Activated T-helper 17 cell treated with anti-CD3 and anti-CD28 coated beads, Interleukin-2, amount 50 U/mL, for 72 hours (primary cell): ENCODE data around the gene SYPL2. TPM values are rescaled to one million over a fixed set of nuclear protein-coding genes. Genes with fewer than 3 reads are reported as not detected.
A peak's percentile ranks its signal among the peaks of the same experiment; 100 is the strongest.

Source experiments
- ATAC-seq: fragments of 150-1000 bp; cut with Tn5 transposase; replicated peaks from 2 replicates; pipeline ENCODE4 v1.10.0; 2021; ENCODE audit warnings: mild to moderate bottlenecking, moderate library complexity
- H3K27ac Mint-ChIP-seq: one replicate; pipeline ENCODE4 v1.8.0; 2022; ENCODE audit warnings: mixed read lengths
- H3K27me3 Mint-ChIP-seq: one replicate; pipeline ENCODE4 v1.8.0; 2022; ENCODE audit warnings: mixed read lengths
- H3K36me3 Mint-ChIP-seq: one replicate; pipeline ENCODE4 v1.8.0; 2022; ENCODE audit warnings: low read depth, mild to moderate bottlenecking, mixed read lengths
- H3K4me1 Mint-ChIP-seq: one replicate; pipeline ENCODE4 v1.8.0; 2022; ENCODE audit warnings: mixed read lengths
- H3K4me3 Mint-ChIP-seq: one replicate; pipeline ENCODE4 v1.8.0; 2022; ENCODE audit warnings: mild to moderate bottlenecking, mixed read lengths
- H3K9me3 Mint-ChIP-seq: one replicate; pipeline ENCODE4 v1.8.0; 2022; ENCODE audit warnings: mixed read lengths
- total RNA-seq, 2 donors: library from RNA; stranded (reverse); gene quantifications; one replicate each; pipeline ENCODE4 v1.2.3, GENCODE V29; 2022

SYPL2 gene
- total RNA-seq, 2 donors from 2014 or later = not detected

GRCh38 chr1:109492779-109493178, 26.4 kb downstream of the SYPL2 start:
- Mint-ChIP-seq H3K4me1 (peaks cover 12% of the 10 kb centered on the region), H3K27ac (peak overlapping the region; percentile 17), H3K27me3 (no peaks in the 10 kb centered on the region), H3K9me3 (no peaks in the 10 kb centered on the region), H3K36me3 (peaks cover 52% of the 10 kb centered on the region), H3K4me3 (no peak overlapping the region)
- no peak for ATAC-seq

- no peaks in the 10 kb centered on the region for H3K9me3 Mint-ChIP-seq
- no peak overlapping the region for H3K27ac Mint-ChIP-seq
- peaks cover 12% of the 10 kb centered on the region for H3K4me1 Mint-ChIP-seq
- H3K4me3 Mint-ChIP-seq = peak overlapping the region; percentile 95
- H3K27me3 Mint-ChIP-seq = no peaks in the 10 kb centered on the region
- H3K36me3 Mint-ChIP-seq = peaks cover 49% of the 10 kb centered on the region
- ATAC-seq = no peak
Measured at GRCh38 chr1:109493227-109493626, 26.9 kb downstream of the SYPL2 start.

- Mint-ChIP-seq H3K9me3 (no peaks in the 10 kb centered on the region), H3K27ac (peak within 1 kb of the TSS; percentile 91), H3K27me3 (no peaks in the 10 kb centered on the region), H3K36me3 (peaks cover 42% of the 10 kb centered on the region), H3K4me3 (peak within 1 kb of the TSS; percentile 95), H3K4me1 (peaks cover 12% of the 10 kb centered on the region)
- peak; percentile 93 for ATAC-seq
Measured at GRCh38 chr1:109493805-109494539, 27.6 kb downstream of the SYPL2 start, which contains the start of gene CYB561D1. CYB561D1 (plus strand) TSS chr1:109494094; CDS start chr1:109494140, 46 bp downstream.

GRCh38 chr1:109495738-109496137, 29.4 kb downstream of the SYPL2 start:
- Mint-ChIP-seq H3K4me1 (peaks cover 24% of the 10 kb centered on the region), H3K27me3 (no peaks in the 10 kb centered on the region), H3K27ac (peak overlapping the region; percentile 67), H3K9me3 (no peaks in the 10 kb centered on the region), H3K36me3 (peaks cover 46% of the 10 kb centered on the region), H3K4me3 (peak overlapping the region; percentile 95)
- ATAC-seq = no peak

GRCh38 chr1:109497449-109498160, 31.3 kb downstream of the SYPL2 start:
- Mint-ChIP-seq H3K4me1 (peaks cover 42% of the 10 kb centered on the region), H3K36me3 (peaks cover 51% of the 10 kb centered on the region), H3K9me3 (no peaks in the 10 kb centered on the region), H3K4me3 (peak overlapping the region; percentile 15), H3K27ac (peak overlapping the region; percentile 50), H3K27me3 (no peaks in the 10 kb centered on the region)
- no peak for ATAC-seq

- H3K27ac Mint-ChIP-seq = peak overlapping the region; percentile 65
- ATAC-seq = no peak
- H3K4me3 Mint-ChIP-seq = peak overlapping the region; percentile 15
- peaks cover 48% of the 10 kb centered on the region for H3K4me1 Mint-ChIP-seq
- H3K27me3 Mint-ChIP-seq = no peaks in the 10 kb centered on the region
- H3K36me3 Mint-ChIP-seq = peaks cover 51% of the 10 kb centered on the region
- no peaks in the 10 kb centered on the region for H3K9me3 Mint-ChIP-seq
Measured at GRCh38 chr1:109498161-109498801, 31.9 kb downstream of the SYPL2 start.

GRCh38 chr1:109499081-109499480, 32.7 kb downstream of the SYPL2 start:
- H3K4me3 Mint-ChIP-seq = peak overlapping the region; percentile 20
- no peaks in the 10 kb centered on the region for H3K9me3 Mint-ChIP-seq
- H3K27me3 Mint-ChIP-seq = no peaks in the 10 kb centered on the region
- H3K27ac Mint-ChIP-seq = peak overlapping the region; percentile 62
- H3K4me1 Mint-ChIP-seq = peaks cover 51% of the 10 kb centered on the region
- ATAC-seq = no peak
- H3K36me3 Mint-ChIP-seq = peaks cover 49% of the 10 kb centered on the region

GRCh38 chr1:109499661-109500536, 33.6 kb downstream of the SYPL2 start:
- Mint-ChIP-seq H3K9me3 (no peaks in the 10 kb centered on the region), H3K27ac (peak overlapping the region; percentile 67), H3K27me3 (no peaks in the 10 kb centered on the region), H3K36me3 (peaks cover 45% of the 10 kb centered on the region), H3K4me3 (peak overlapping the region; percentile 20), H3K4me1 (peaks cover 58% of the 10 kb centered on the region)
- peak; percentile 34 for ATAC-seq

GRCh38 chr1:109500941-109501381, 34.6 kb downstream of the SYPL2 start:
- H3K27me3 Mint-ChIP-seq = no peaks in the 10 kb centered on the region
- H3K9me3 Mint-ChIP-seq = no peaks in the 10 kb centered on the region
- peaks cover 35% of the 10 kb centered on the region for H3K36me3 Mint-ChIP-seq
- peak overlapping the region; percentile 57 for H3K4me3 Mint-ChIP-seq
- H3K4me1 Mint-ChIP-seq = peaks cover 60% of the 10 kb centered on the region
- no peak for ATAC-seq
- peak overlapping the region; percentile 67 for H3K27ac Mint-ChIP-seq

GRCh38 chr1:109501644-109502363, 35.5 kb downstream of the SYPL2 start:
- H3K36me3 Mint-ChIP-seq = peaks cover 27% of the 10 kb centered on the region
- H3K4me1 Mint-ChIP-seq = peaks cover 53% of the 10 kb centered on the region
- H3K27ac Mint-ChIP-seq = peak overlapping the region; percentile 67
- H3K27me3 Mint-ChIP-seq = no peaks in the 10 kb centered on the region
- H3K9me3 Mint-ChIP-seq = no peaks in the 10 kb centered on the region
- peak overlapping the region; percentile 57 for H3K4me3 Mint-ChIP-seq
- no peak for ATAC-seq

- Mint-ChIP-seq H3K27me3 (no peaks in the 10 kb centered on the region), H3K27ac (peak overlapping the region; percentile 87), H3K9me3 (no peaks in the 10 kb centered on the region), H3K4me3 (peak overlapping the region; percentile 57), H3K4me1 (peaks cover 53% of the 10 kb centered on the region), H3K36me3 (peaks cover 23% of the 10 kb centered on the region)
- peak; percentile 65 for ATAC-seq
Measured at GRCh38 chr1:109502364-109502851, 36.1 kb downstream of the SYPL2 start.

GRCh38 chr1:109503935-109504334, 37.6 kb downstream of the SYPL2 start:
- peaks cover 17% of the 10 kb centered on the region for H3K36me3 Mint-ChIP-seq
- H3K27me3 Mint-ChIP-seq = no peaks in the 10 kb centered on the region
- ATAC-seq = no peak
- H3K4me1 Mint-ChIP-seq = peaks cover 64% of the 10 kb centered on the region
- no peaks in the 10 kb centered on the region for H3K9me3 Mint-ChIP-seq
- peak overlapping the region; percentile 82 for H3K27ac Mint-ChIP-seq
- H3K4me3 Mint-ChIP-seq = peak overlapping the region; percentile 62

- no peaks in the 10 kb centered on the region for H3K27me3 Mint-ChIP-seq
- H3K4me1 Mint-ChIP-seq = peaks cover 60% of the 10 kb centered on the region
- H3K27ac Mint-ChIP-seq = peak overlapping the region; percentile 82
- no peaks in the 10 kb centered on the region for H3K9me3 Mint-ChIP-seq
- H3K36me3 Mint-ChIP-seq = peaks cover 10% of the 10 kb centered on the region
- ATAC-seq = peak; percentile 76
- peak overlapping the region; percentile 62 for H3K4me3 Mint-ChIP-seq
Measured at GRCh38 chr1:109504974-109505373, 38.6 kb downstream of the SYPL2 start.
